ENCODE data around the gene CPLANE1. TPM values are rescaled to one million over a fixed set of nuclear protein-coding genes. Genes with fewer than 3 reads are reported as not detected.

Gene CPLANE1
- total RNA-seq, 4 donors from 2014 or later = 53.9 to 81.7 (median 62.9) TPM

DNA sequence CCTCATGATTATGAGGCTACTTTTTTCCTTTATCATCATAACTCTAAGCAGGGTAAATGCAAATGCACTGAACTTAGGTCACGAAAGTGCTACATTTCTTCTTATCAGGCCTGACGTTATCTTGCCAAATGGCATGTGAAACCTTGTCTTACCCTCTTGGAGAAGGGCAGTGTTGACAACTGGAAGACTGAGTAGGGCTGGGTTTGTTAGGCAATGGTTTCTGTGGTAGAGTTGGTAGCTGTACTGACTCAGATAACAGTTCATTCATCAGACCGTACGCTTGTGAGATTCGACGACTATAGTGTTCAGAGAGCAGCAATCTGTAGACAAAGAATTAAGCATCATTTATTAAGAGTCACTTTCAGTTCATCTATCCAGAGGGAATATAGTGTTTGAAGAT, 127.7 kb downstream of the CPLANE1 start:
- intact Hi-C loops (cut with DNase I) = no loop called here
- 85 to 94% methylated on average over 6 of the region's 6 CpGs for WGBS, 2 donors
- Histone ChIP-seq H3K4me1 (no peaks in the 10 kb centered on the region), H3K36me3 (peaks cover 13 to 30% of the 10 kb centered on the region in 2 donors), H3K4me3 (replicated peaks in 1 of 3) (no peak overlapping the region), H3K27ac (no peak overlapping the region), H3K9me3 (no peaks in the 10 kb centered on the region), H3K27me3 (no peaks in the 10 kb centered on the region)
- DNase-seq = no peak
- TF ChIP-seq CTCF (IDR thresholded peaks at IDR 0.05) (no peak), POLR2A (IDR thresholded peaks at IDR 0.05) (no peak)

DNA sequence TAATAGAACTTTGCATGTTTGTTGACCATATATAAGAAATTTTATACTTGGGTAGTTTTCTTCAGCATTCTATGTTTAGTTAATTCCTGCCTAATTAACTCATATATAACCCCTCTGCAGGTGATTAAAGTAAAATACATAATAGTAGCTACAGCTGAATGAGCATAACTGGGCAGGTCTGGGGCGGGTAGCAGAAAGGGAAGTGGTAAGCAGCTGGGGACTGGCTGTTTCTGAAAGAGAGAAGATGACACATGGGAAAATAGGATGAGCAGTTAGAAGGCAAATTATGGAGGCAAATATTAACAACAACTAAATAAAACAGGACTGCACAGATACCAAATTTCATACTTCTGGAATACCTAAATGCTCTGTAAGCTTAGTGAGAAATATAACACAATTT, 128.1 kb downstream of the CPLANE1 start:
- no peaks in the 10 kb centered on the region for H3K27me3 ChIP-seq
- H3K36me3 ChIP-seq = peaks cover 14 to 30% of the 10 kb centered on the region in 2 donors
- TF ChIP-seq POLR2A (IDR thresholded peaks at IDR 0.05) (no peak), CTCF (IDR thresholded peaks at IDR 0.05) (no peak)
- intact Hi-C loops (cut with DNase I) = no loop called here
- H3K27ac ChIP-seq = no peak overlapping the region
- no peak overlapping the region for H3K4me3 ChIP-seq (replicated peaks in 1 of 3)
- H3K4me1 ChIP-seq = no peaks in the 10 kb centered on the region
- 92 to 96% methylated on average over 1 of the region's 1 CpG for WGBS, 2 donors
- DNase-seq = no peak
- H3K9me3 ChIP-seq = no peaks in the 10 kb centered on the region

GRCh38 chr5:37120270-37120669, 128.9 kb downstream of the CPLANE1 start:
- intact Hi-C loops (cut with DNase I) = no loop called here
- TF ChIP-seq POLR2A (IDR thresholded peaks at IDR 0.05) = no peak
- no peak for TF ChIP-seq CTCF (IDR thresholded peaks at IDR 0.05)
- DNase-seq = no peak
- H3K9me3 ChIP-seq = no peaks in the 10 kb centered on the region
- H3K4me1 ChIP-seq = no peaks in the 10 kb centered on the region
- H3K27ac ChIP-seq = no peak overlapping the region
- no peaks in the 10 kb centered on the region for H3K27me3 ChIP-seq
- H3K4me3 ChIP-seq (replicated peaks in 1 of 3) = no peak overlapping the region
- H3K36me3 ChIP-seq = peaks cover 20 to 35% of the 10 kb centered on the region in 2 donors
- 96 to 97% methylated on average over 5 of the region's 5 CpGs for WGBS, 2 donors

- Histone ChIP-seq H3K9me3 (no peaks in the 10 kb centered on the region), H3K27ac (no peak overlapping the region), H3K4me3 (replicated peaks in 1 of 3) (no peak overlapping the region), H3K4me1 (peaks cover 3 to 6% of the 10 kb centered on the region in 2 donors), H3K36me3 (peaks cover 35 to 44% of the 10 kb centered on the region in 2 donors), H3K27me3 (no peaks in the 10 kb centered on the region)
- DNase-seq = no peak
- TF ChIP-seq POLR2A (IDR thresholded peaks at IDR 0.05) (no peak), CTCF (IDR thresholded peaks at IDR 0.05) (no peak)
- intact Hi-C loops (cut with DNase I) = no loop called here
- 94 to 95% methylated on average over 6 of the region's 6 CpGs for WGBS, 2 donors
Measured at GRCh38 chr5:37116359-37116758, 132.8 kb downstream of the CPLANE1 start.

DNA sequence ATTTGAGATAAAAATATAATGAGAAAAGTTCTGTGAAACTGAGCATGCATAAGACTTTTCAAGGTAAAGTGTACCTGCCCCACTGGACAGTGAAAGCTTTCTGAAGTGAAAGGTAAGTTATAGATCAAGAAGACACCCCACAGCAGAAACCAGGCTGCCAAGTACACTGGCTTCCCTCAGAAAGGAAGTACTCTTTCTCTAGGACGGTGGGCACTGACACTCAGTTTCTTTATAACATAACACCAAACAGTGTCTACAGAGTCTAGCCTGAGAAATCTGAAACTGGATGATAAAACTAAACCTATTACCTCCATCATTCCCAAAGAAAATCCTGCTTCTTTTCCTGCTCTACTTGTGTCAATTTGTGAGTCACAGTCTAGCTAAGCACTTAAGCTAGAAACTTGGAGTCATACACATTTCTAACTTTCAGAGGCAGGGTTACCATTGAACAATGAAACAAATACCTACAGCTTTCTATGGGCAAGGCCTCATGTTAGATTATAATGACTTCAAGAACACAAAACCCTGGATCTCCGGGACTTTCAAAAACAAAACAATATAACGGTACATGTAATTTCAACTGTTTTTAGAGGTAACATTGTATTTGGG, 136.7 kb downstream of the CPLANE1 start:
- H3K4me3 ChIP-seq (replicated peaks in 1 of 3) = no peak overlapping the region
- H3K36me3 ChIP-seq = peaks cover 28 to 32% of the 10 kb centered on the region in 2 donors
- intact Hi-C loops (cut with DNase I) = no loop called here
- TF ChIP-seq CTCF (IDR thresholded peaks at IDR 0.05) = no peak
- no peak for TF ChIP-seq POLR2A (IDR thresholded peaks at IDR 0.05)
- H3K27me3 ChIP-seq = no peaks in the 10 kb centered on the region
- peak overlapping the region; percentile 42 to 57 (median 46) for H3K27ac ChIP-seq
- no peaks in the 10 kb centered on the region for H3K9me3 ChIP-seq
- 89 to 95% methylated on average over 3 of the region's 3 CpGs for WGBS, 2 donors
- H3K4me1 ChIP-seq = peaks cover 5 to 6% of the 10 kb centered on the region in 2 donors
- no peak for DNase-seq

All from thyroid gland (tissue), 4 donors.